CD14-positive monocyte (primary cell): Measurements from ENCODE around the gene QSER1. TPM values are rescaled to one million over a fixed set of nuclear protein-coding genes. Genes with fewer than 3 reads are reported as not detected.

Experiments used
- DNase-seq, 3 donors: peaks; one replicate each; pipeline ENCODE4 v3.0.0-alpha.2; 2011 to 2022
- H2AFZ ChIP-seq: 2 replicates; pipeline ENCODE4 v1.6.0; 2012; ENCODE audit warnings: mild to moderate bottlenecking, low read depth, low read length, inconsistent platforms; ENCODE audit not compliant: insufficient read depth, poor library complexity, severe bottlenecking
- H3K27ac ChIP-seq, 2 donors: 1 replicate in 1 of 2; 2 replicates in 1 of 2; pipeline ENCODE4 v1.5.1; 2012 to 2013; ENCODE audit warnings: low read length in 2 of 2, control low read depth in 1 of 2, inconsistent platforms in 1 of 2, low read depth in 1 of 2, mild to moderate bottlenecking in 1 of 2
- H3K27me3 ChIP-seq, 2 donors: one replicate each; pipeline versions ENCODE4 v1.6.0 to v1.6.1; 2011 to 2013; ENCODE audit warnings: low read length in 2 of 2; ENCODE audit not compliant: control insufficient read depth in 2 of 2, insufficient read depth in 2 of 2
- H3K36me3 ChIP-seq, 2 donors: replicated peaks in 1 of 2; 1 replicate in 1 of 2; 2 replicates in 1 of 2; pipeline versions ENCODE4 v1.5.1 to v1.6.1; 2012 to 2013; ENCODE audit warnings: low read length in 2 of 2, control low read depth in 1 of 2, inconsistent platforms in 1 of 2, mild to moderate bottlenecking in 1 of 2; ENCODE audit not compliant: insufficient read depth in 2 of 2, control insufficient read depth in 1 of 2
- H3K4me1 ChIP-seq, 2 donors: 1 replicate in 1 of 2; 2 replicates in 1 of 2; pipeline versions ENCODE4 v1.5.1 to v1.6.1; 2012 to 2013; ENCODE audit warnings: low read length in 2 of 2, control low read depth in 1 of 2, inconsistent platforms in 1 of 2, mild to moderate bottlenecking in 1 of 2, moderate library complexity in 1 of 2; ENCODE audit not compliant: insufficient read depth in 2 of 2, control insufficient read depth in 1 of 2
- H3K4me2 ChIP-seq: replicated peaks from 2 replicates; pipeline ENCODE3; 2012; ENCODE audit warnings: low read length, moderate library complexity, mild to moderate bottlenecking; ENCODE audit not compliant: poor library complexity, severe bottlenecking; ENCODE audit errors: extremely low read depth
- H3K4me3 ChIP-seq, 3 experiments: fragments of 200-600 bp in 1 of 3; sonication (generic) in 1 of 3; replicated peaks in 1 of 3; 1 replicate in 2 of 3; 2 replicates in 1 of 3; pipeline ENCODE4 v1.5.1; 2011 to 2013; ENCODE audit warnings: low read length in 3 of 3, mild to moderate bottlenecking in 3 of 3, control low read depth in 2 of 3, low read depth in 2 of 3, inconsistent platforms in 1 of 3, moderate library complexity in 1 of 3
- H3K79me2 ChIP-seq: 2 replicates; pipeline ENCODE4 v1.6.0; 2012; ENCODE audit warnings: mild to moderate bottlenecking, control low read depth, inconsistent platforms, low read length, moderate library complexity; ENCODE audit not compliant: insufficient read depth
- H3K9ac ChIP-seq: 2 replicates; pipeline ENCODE4 v1.6.0; 2017; ENCODE audit warnings: low read length, mild to moderate bottlenecking; ENCODE audit not compliant: insufficient read depth, poor library complexity, severe bottlenecking
- H3K9me3 ChIP-seq, 2 donors: replicated peaks in 1 of 2; 1 replicate in 1 of 2; 2 replicates in 1 of 2; pipeline versions ENCODE4 v1.5.1 to v1.6.1; 2012 to 2013; ENCODE audit warnings: low read length in 2 of 2, control low read depth in 1 of 2; ENCODE audit not compliant: control insufficient read depth in 1 of 2, insufficient read depth in 1 of 2
- H4K20me1 ChIP-seq: 2 replicates; pipeline ENCODE4 v1.6.0; 2012; ENCODE audit warnings: mild to moderate bottlenecking, low read length, control low read depth, moderate library complexity; ENCODE audit not compliant: insufficient read depth
- H3K27ac Mint-ChIP-seq, 7 donors: one replicate each; pipeline ENCODE4 v1.8.0; 2020; ENCODE audit warnings: mild to moderate bottlenecking in 7 of 7, mixed read lengths in 7 of 7, moderate library complexity in 6 of 7, inconsistent platforms in 2 of 7
- H3K27me3 Mint-ChIP-seq, 3 donors: one replicate each; pipeline ENCODE4 v1.8.0; 2021 to 2022; ENCODE audit warnings: low read depth in 3 of 3, mild to moderate bottlenecking in 3 of 3, mixed read lengths in 3 of 3, moderate library complexity in 3 of 3, inconsistent platforms in 1 of 3
- H3K36me3 Mint-ChIP-seq, 2 donors: one replicate each; pipeline ENCODE4 v1.8.0; 2020; ENCODE audit warnings: mixed read lengths in 2 of 2, inconsistent platforms in 1 of 2, mild to moderate bottlenecking in 1 of 2
- H3K4me1 Mint-ChIP-seq: one replicate; pipeline ENCODE4 v1.8.0; 2020; ENCODE audit warnings: mild to moderate bottlenecking, mixed read lengths
- H3K4me3 Mint-ChIP-seq, 2 donors: one replicate each; pipeline ENCODE4 v1.8.0; 2020; ENCODE audit warnings: mild to moderate bottlenecking in 2 of 2, mixed read lengths in 2 of 2, moderate library complexity in 1 of 2
- H3K9me3 Mint-ChIP-seq, 7 donors: one replicate each; pipeline ENCODE4 v1.8.0; 2020 to 2022; ENCODE audit warnings: mixed read lengths in 7 of 7, mild to moderate bottlenecking in 6 of 7, moderate library complexity in 6 of 7, inconsistent platforms in 2 of 7
- WGBS: methylation state at CpG from one replicate; pipeline ENCODE4 v1.1.5; 2013; ENCODE audit warnings: missing lambda C conversion rate; ENCODE audit not compliant: insufficient coverage; 5-methylcytosine and 5-hydroxymethylcytosine counted together
- intact Hi-C, 2 donors: fragments of 100-400 bp; cut with micrococcal nuclease; formaldehyde crosslinking; loops; one replicate each; pipeline versions ENCODE4 v1.15.0 to v1.15.1; 2023
- polyA plus RNA-seq, 3 donors: library from polyadenylated mRNA; depleted of rRNA in 1 of 3; unstranded in 2 of 3; stranded (reverse) in 1 of 3; fragments of 300-500 nt in 2 of 3; fragments of >200 nt in 1 of 3; fragmentation: Illumina TruSeq in 2 of 3; gene quantifications; 1 replicate in 2 of 3; 2 replicates in 1 of 3; pipeline ENCODE4 v1.2.3, GENCODE V29; 2012 to 2021
- TF ChIP-seq, protein P1 (sequence below): fragments of 200-600 bp; IDR thresholded peaks from one replicate; pipeline ENCODE4 v1.8.0; 2022; ENCODE audit warnings: antibody characterized with exemption, mild to moderate bottlenecking

The QSER1 gene
- polyA plus RNA-seq, 3 donors, result 1.1 to 7.0 (median 2.5) TPM

DNA sequence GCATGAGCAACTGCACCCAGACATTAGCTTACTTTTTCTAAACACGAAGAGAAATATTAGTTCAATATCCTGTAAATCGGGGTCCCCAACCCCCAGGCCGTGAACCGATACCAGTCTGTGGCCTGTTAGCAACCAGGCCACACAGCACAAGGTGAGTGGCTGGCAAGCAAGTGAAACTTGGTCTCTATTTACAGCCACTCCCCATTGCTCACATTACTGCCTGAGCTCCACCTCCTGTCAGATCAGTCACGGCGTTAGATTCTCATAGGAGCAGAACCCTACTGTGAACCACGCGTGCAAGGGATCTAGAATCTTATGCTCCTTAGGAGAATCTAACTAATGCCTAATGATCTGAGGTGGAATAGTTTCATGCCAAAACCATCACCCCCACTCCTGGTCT is 95.2 kb downstream of the QSER1 start:
- intact Hi-C loops, result no loop called here
- no peak overlapping the region for H3K27ac ChIP-seq
- H3K79me2 ChIP-seq, result no peaks in the 10 kb centered on the region
- Mint-ChIP-seq H3K27me3 (peaks cover 0 to 2% (median 0%) of the 10 kb centered on the region in 3 donors), H3K27ac (no peak overlapping the region), H3K4me1 (no peaks in the 10 kb centered on the region), H3K9me3 (peaks cover 7 to 23% (median 13%) of the 10 kb centered on the region in 7 donors), H3K4me3 (no peak overlapping the region), H3K36me3 (peaks cover 0 to 2% of the 10 kb centered on the region in 2 donors)
- WGBS, result 97% methylated on average over 4 of the region's 8 CpGs
- H3K9ac ChIP-seq, result no peak overlapping the region
- no peaks in the 10 kb centered on the region for H3K36me3 ChIP-seq
- H3K4me2 ChIP-seq, result no peak overlapping the region
- peaks cover 3 to 5% of the 10 kb centered on the region in 2 donors for H3K9me3 ChIP-seq
- no peaks in the 10 kb centered on the region for H3K27me3 ChIP-seq
- H3K4me1 ChIP-seq, result no peaks in the 10 kb centered on the region
- H4K20me1 ChIP-seq, result no peaks in the 10 kb centered on the region
- H3K4me3 ChIP-seq, result no peak overlapping the region
- DNase-seq, result no peak
- H2AFZ ChIP-seq, result no peak overlapping the region
- TF ChIP-seq, protein P1, sequence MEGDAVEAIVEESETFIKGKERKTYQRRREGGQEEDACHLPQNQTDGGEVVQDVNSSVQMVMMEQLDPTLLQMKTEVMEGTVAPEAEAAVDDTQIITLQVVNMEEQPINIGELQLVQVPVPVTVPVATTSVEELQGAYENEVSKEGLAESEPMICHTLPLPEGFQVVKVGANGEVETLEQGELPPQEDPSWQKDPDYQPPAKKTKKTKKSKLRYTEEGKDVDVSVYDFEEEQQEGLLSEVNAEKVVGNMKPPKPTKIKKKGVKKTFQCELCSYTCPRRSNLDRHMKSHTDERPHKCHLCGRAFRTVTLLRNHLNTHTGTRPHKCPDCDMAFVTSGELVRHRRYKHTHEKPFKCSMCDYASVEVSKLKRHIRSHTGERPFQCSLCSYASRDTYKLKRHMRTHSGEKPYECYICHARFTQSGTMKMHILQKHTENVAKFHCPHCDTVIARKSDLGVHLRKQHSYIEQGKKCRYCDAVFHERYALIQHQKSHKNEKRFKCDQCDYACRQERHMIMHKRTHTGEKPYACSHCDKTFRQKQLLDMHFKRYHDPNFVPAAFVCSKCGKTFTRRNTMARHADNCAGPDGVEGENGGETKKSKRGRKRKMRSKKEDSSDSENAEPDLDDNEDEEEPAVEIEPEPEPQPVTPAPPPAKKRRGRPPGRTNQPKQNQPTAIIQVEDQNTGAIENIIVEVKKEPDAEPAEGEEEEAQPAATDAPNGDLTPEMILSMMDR, result no peak

DNA sequence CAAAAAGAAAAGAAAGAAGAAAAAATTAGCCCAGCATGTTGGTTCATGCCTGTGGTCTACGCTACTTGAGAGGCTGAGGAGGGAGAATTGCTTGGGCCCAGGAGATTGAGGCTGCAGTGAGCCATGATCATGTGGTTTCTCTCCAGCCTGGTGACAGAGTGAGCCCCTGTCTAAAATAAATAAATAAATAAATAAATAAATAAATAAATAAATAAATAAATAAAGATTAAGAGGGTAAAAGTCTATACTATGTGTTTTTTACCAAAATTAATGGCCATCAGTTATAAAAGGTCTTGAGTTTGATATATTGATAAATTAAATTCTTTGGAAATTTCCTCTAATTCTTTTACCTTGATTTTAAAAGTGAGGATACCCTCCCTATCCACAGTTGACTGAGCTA is 97.9 kb downstream of the QSER1 start:
- H3K27ac ChIP-seq, result no peak overlapping the region
- H3K4me3 ChIP-seq, result no peak overlapping the region
- H3K9me3 ChIP-seq, result peaks cover 3 to 5% of the 10 kb centered on the region in 2 donors
- H3K4me1 ChIP-seq, result no peaks in the 10 kb centered on the region
- H3K9me3 Mint-ChIP-seq, result peaks cover 9 to 25% (median 15%) of the 10 kb centered on the region in 7 donors
- no peak overlapping the region for H2AFZ ChIP-seq
- WGBS, result no CpG with 5 or more reads among the region's 1 CpG
- no peak for DNase-seq
- H3K4me3 Mint-ChIP-seq, result no peak overlapping the region
- no peaks in the 10 kb centered on the region for H3K79me2 ChIP-seq
- no peaks in the 10 kb centered on the region for H4K20me1 ChIP-seq
- H3K9ac ChIP-seq, result no peak overlapping the region
- no peaks in the 10 kb centered on the region for H3K27me3 ChIP-seq
- TF ChIP-seq, protein P1, result no peak
- H3K27ac Mint-ChIP-seq, result no peak overlapping the region
- H3K36me3 Mint-ChIP-seq, result no peaks in the 10 kb centered on the region
- no peak overlapping the region for H3K4me2 ChIP-seq
- H3K27me3 Mint-ChIP-seq, result peaks cover 0 to 2% (median 0%) of the 10 kb centered on the region in 3 donors
- no peaks in the 10 kb centered on the region for H3K4me1 Mint-ChIP-seq
- intact Hi-C loops, result no loop called here
- H3K36me3 ChIP-seq, result no peaks in the 10 kb centered on the region
